Measurements from ENCODE around the gene VDAC1.

VDAC1 gene

GRCh38 chr5:133924221-133924920 is 80.4 kb downstream of the VDAC1 start:
- no peak for DNase-seq

- no peak for DNase-seq
Measured at GRCh38 chr5:133921979-133922378, 82.8 kb downstream of the VDAC1 start.
